Osteocyte (in vitro differentiated cells): ENCODE data around the gene HYKK. TPM values are rescaled to one million over a fixed set of nuclear protein-coding genes. Genes with fewer than 3 reads are reported as not detected.

Experiments
- DNase-seq: peaks from one replicate; pipeline ENCODE4 v3.0.0; 2021; ENCODE audit warnings: mixed read lengths; ENCODE audit not compliant: unreplicated experiment; ENCODE audit errors: extremely low spot score
- H3K27ac Mint-ChIP-seq: one replicate; pipeline ENCODE4 v1.8.0; 2021; ENCODE audit warnings: mild to moderate bottlenecking, mixed read lengths; ENCODE audit not compliant: unreplicated experiment
- H3K27me3 Mint-ChIP-seq: one replicate; pipeline ENCODE4 v1.8.0; 2021; ENCODE audit warnings: mixed read lengths; ENCODE audit not compliant: unreplicated experiment
- H3K36me3 Mint-ChIP-seq: one replicate; pipeline ENCODE4 v1.8.0; 2021; ENCODE audit warnings: mixed read lengths; ENCODE audit not compliant: unreplicated experiment
- H3K4me1 Mint-ChIP-seq: one replicate; pipeline ENCODE4 v1.8.0; 2021; ENCODE audit warnings: mixed read lengths; ENCODE audit not compliant: unreplicated experiment
- H3K4me3 Mint-ChIP-seq: one replicate; pipeline ENCODE4 v1.8.0; 2021; ENCODE audit warnings: mild to moderate bottlenecking, moderate library complexity, mixed read lengths; ENCODE audit not compliant: unreplicated experiment
- H3K9me3 Mint-ChIP-seq: one replicate; pipeline ENCODE4 v1.8.0; 2021; ENCODE audit warnings: mixed read lengths; ENCODE audit not compliant: unreplicated experiment
- total RNA-seq: library from RNA; stranded (reverse); gene quantifications from 2 replicates; pipeline ENCODE4 v1.2.1, GENCODE V29; 2021
- TF ChIP-seq, protein P1 (sequence below): fragments of 200-600 bp; sonication (generic); IDR thresholded peaks from 2 replicates; pipeline ENCODE4 v1.5.0; 2021; ENCODE audit warnings: antibody characterized with exemption, mild to moderate bottlenecking, moderate library complexity

Gene HYKK
- total RNA-seq, 1 donor from 2014 or later, result 3.4 TPM

DNA sequence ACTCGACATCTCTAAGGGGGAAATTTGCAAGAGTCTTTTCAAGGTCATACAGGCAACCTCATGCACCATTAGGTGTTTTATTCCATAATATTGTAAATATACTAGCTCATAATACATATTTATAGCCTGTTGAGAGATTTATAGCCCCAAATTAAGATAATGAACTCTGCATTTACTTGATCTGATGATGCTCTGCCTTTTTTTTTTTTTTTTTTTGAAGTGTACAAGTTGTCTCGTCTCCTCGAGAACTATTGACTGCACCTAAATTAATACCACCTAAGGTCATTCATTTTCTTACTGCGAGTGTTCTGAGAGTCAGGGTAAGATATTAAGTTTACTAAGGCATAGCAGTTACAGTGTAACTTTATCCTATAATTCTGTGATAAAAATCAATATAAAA, 64.0 kb downstream of the HYKK start:
- no peaks in the 10 kb centered on the region for H3K9me3 Mint-ChIP-seq
- H3K27me3 Mint-ChIP-seq, result peaks cover 8% of the 10 kb centered on the region
- no peak overlapping the region for H3K27ac Mint-ChIP-seq
- TF ChIP-seq, protein P1, sequence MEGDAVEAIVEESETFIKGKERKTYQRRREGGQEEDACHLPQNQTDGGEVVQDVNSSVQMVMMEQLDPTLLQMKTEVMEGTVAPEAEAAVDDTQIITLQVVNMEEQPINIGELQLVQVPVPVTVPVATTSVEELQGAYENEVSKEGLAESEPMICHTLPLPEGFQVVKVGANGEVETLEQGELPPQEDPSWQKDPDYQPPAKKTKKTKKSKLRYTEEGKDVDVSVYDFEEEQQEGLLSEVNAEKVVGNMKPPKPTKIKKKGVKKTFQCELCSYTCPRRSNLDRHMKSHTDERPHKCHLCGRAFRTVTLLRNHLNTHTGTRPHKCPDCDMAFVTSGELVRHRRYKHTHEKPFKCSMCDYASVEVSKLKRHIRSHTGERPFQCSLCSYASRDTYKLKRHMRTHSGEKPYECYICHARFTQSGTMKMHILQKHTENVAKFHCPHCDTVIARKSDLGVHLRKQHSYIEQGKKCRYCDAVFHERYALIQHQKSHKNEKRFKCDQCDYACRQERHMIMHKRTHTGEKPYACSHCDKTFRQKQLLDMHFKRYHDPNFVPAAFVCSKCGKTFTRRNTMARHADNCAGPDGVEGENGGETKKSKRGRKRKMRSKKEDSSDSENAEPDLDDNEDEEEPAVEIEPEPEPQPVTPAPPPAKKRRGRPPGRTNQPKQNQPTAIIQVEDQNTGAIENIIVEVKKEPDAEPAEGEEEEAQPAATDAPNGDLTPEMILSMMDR, result no peak
- no peak for DNase-seq
- no peak overlapping the region for H3K4me3 Mint-ChIP-seq
- H3K4me1 Mint-ChIP-seq, result peaks cover 3% of the 10 kb centered on the region
- H3K36me3 Mint-ChIP-seq, result no peaks in the 10 kb centered on the region

DNA sequence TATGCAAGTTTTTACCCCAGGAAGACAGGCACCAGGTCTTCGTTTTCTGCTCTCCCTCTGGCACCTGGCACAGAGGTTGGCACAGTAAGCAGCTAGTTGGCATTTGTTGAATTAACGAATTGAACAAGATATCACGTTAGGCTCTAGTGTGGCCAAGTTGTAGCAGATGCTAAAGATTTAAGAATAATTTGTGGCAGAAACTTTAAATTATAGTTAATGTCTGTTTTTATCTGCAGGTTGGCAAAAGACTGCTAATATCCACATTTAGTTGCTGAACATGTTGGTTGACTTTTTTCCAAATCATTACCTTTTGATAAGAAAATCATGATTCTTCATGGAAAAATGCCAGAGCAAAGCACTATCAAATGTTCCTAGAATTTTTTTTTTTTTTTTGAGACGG, 66.0 kb downstream of the HYKK start:
- H3K36me3 Mint-ChIP-seq, result no peaks in the 10 kb centered on the region
- no peak overlapping the region for H3K27ac Mint-ChIP-seq
- TF ChIP-seq, protein P1, result no peak
- no peaks in the 10 kb centered on the region for H3K9me3 Mint-ChIP-seq
- no peaks in the 10 kb centered on the region for H3K4me1 Mint-ChIP-seq
- peaks cover 2% of the 10 kb centered on the region for H3K27me3 Mint-ChIP-seq
- DNase-seq, result no peak
- no peak overlapping the region for H3K4me3 Mint-ChIP-seq

DNA sequence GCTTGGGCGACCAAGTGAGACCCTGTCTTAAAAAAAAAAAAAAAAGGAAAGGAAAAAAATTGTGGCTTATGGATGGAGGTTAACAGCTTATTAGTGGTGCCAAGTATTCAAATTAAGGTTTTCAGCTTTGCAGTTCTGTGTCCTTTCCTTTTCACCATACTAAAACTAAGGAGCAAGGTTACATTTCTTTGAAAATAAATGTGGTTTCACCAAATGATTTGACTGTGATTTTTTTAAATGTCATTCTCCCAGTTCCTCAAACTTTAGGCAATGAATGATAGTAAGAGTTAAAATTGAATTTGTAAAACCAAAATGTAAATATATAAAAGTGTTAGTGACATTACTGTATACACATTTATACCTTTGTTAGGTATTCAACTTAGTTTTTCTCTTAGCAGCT, 67.6 kb downstream of the HYKK start:
- TF ChIP-seq, protein P1, result no peak
- Mint-ChIP-seq H3K9me3 (no peaks in the 10 kb centered on the region), H3K27me3 (peaks cover 2% of the 10 kb centered on the region), H3K4me3 (no peak overlapping the region), H3K36me3 (no peaks in the 10 kb centered on the region), H3K27ac (no peak overlapping the region), H3K4me1 (no peaks in the 10 kb centered on the region)
- no peak for DNase-seq

Other genes with a start within 250 kb of the HYKK start
- gene DNAJA4, start 243.0 kb upstream of the HYKK start, total RNA-seq, result not detected in 2 replicates
- 40.3 and 46.5 TPM in 2 replicates for gene SKIC8, start 208.0 kb upstream of the HYKK start, total RNA-seq
- 3.6 and 5.2 TPM in 2 replicates for gene CRABP1, start 167.2 kb upstream of the HYKK start, total RNA-seq
- gene IREB2, start 69.4 kb upstream of the HYKK start, total RNA-seq, result 55.9 and 62.3 TPM in 2 replicates
- 172 and 183 TPM in 2 replicates for gene PSMA4, start 32.9 kb downstream of the HYKK start, total RNA-seq
- gene CHRNA5, start 57.9 kb downstream of the HYKK start, total RNA-seq, result 0.55 and 1.1 TPM in 2 replicates
- gene CHRNA3, start 113.4 kb downstream of the HYKK start, total RNA-seq, result 0.29 and 0.38 TPM in 2 replicates
- not detected in 2 replicates for gene CHRNB4, start 133.6 kb downstream of the HYKK start, total RNA-seq